DOHH2 (cell line): Measurements from ENCODE around the gene EZH1.

Experiments
- H3F3A ChIP-seq: fragments of 200-600 bp; sonication (generic), shearing (Covaris generic); 2 replicates; pipeline ENCODE4 v1.6.0; 2016; ENCODE audit warnings: antibody characterized with exemption, mild to moderate bottlenecking; ENCODE audit not compliant: control insufficient read depth, insufficient read depth
- H3K27ac ChIP-seq: fragments of 200-600 bp; sonication (generic); 2 replicates; pipeline ENCODE4 v1.5.1; 2014; ENCODE audit warnings: low read depth, mild to moderate bottlenecking, low read length, moderate library complexity
- H3K27me3 ChIP-seq: fragments of 200-600 bp; sonication (generic); 2 replicates; pipeline ENCODE4 v1.6.1; 2014; ENCODE audit warnings: mild to moderate bottlenecking, low read length, mixed read lengths; ENCODE audit not compliant: control insufficient read depth
- H3K36me3 ChIP-seq: fragments of 200-600 bp; sonication (generic); 2 replicates; pipeline ENCODE4 v1.6.1; 2014; ENCODE audit warnings: mild to moderate bottlenecking, low read length, moderate library complexity, mixed read lengths; ENCODE audit not compliant: control insufficient read depth
- H3K4me1 ChIP-seq: fragments of 200-600 bp; sonication (generic); 2 replicates; pipeline ENCODE4 v1.6.1; 2014; ENCODE audit warnings: mild to moderate bottlenecking, low read length, mixed read lengths; ENCODE audit not compliant: control insufficient read depth
- H3K4me2 ChIP-seq: fragments of 200-600 bp; sonication (generic); 2 replicates; pipeline ENCODE4 v1.6.0; 2014; ENCODE audit warnings: mild to moderate bottlenecking, low read length, moderate library complexity
- H3K4me3 ChIP-seq: fragments of 200-600 bp; sonication (generic); 2 replicates; pipeline ENCODE4 v1.5.1; 2014; ENCODE audit warnings: mild to moderate bottlenecking, low read length, mixed read lengths
- H3K79me2 ChIP-seq: fragments of 200-600 bp; sonication (generic); 2 replicates; pipeline ENCODE4 v1.6.1; 2014; ENCODE audit warnings: mild to moderate bottlenecking, low read length, mixed read lengths; ENCODE audit not compliant: control insufficient read depth
- H3K9me2 ChIP-seq: fragments of 200-600 bp; sonication (generic); replicated peaks from 2 replicates; pipeline ENCODE4 v1.6.1; 2014; ENCODE audit warnings: mild to moderate bottlenecking, low read length, mixed read lengths; ENCODE audit not compliant: control insufficient read depth
- H3K9me3 ChIP-seq: fragments of 200-600 bp; sonication (generic); 2 replicates; pipeline ENCODE4 v1.6.1; 2014; ENCODE audit warnings: antibody characterized with exemption, low read length, mixed read lengths; ENCODE audit not compliant: control insufficient read depth, insufficient read depth
- H4K20me1 ChIP-seq: fragments of 200-600 bp; sonication (generic); 2 replicates; pipeline ENCODE4 v1.6.0; 2014; ENCODE audit warnings: low read depth, mild to moderate bottlenecking, antibody characterized with exemption, low read length, moderate library complexity; ENCODE audit not compliant: control insufficient read depth, insufficient read depth
- CTCF ChIP-seq: fragments of 200-600 bp; sonication (generic); IDR thresholded peaks from one replicate; pipeline ENCODE4 v1.5.1; 2014; ENCODE audit warnings: antibody characterized with exemption, mild to moderate bottlenecking, low read depth, low read length; ENCODE audit not compliant: poor library complexity, severe bottlenecking
- EZH2phosphoT487 ChIP-seq: fragments of 200-600 bp; sonication (generic); IDR thresholded peaks from 2 replicates; pipeline ENCODE4 v1.6.1; 2017; ENCODE audit warnings: borderline replicate concordance, mild to moderate bottlenecking, antibody characterized with exemption, low read length, moderate library complexity, mixed read lengths

EZH1 gene

GRCh38 chr17:42781639-42782165 is 36.9 kb upstream of the EZH1 start:
- no peaks in the 10 kb centered on the region for H3K9me3 ChIP-seq
- H3K4me3 ChIP-seq = no peak overlapping the region
- H3K79me2 ChIP-seq = no peaks in the 10 kb centered on the region

GRCh38 chr17:42780851-42781638 is 36.2 kb upstream of the EZH1 start:
- no peaks in the 10 kb centered on the region for H3K9me2 ChIP-seq
- TF ChIP-seq EZH2phosphoT487 = no peak
- TF ChIP-seq CTCF = no peak
- no peaks in the 10 kb centered on the region for H3K9me3 ChIP-seq
- H3K4me2 ChIP-seq = no peak overlapping the region
- H3K79me2 ChIP-seq = no peaks in the 10 kb centered on the region
- peaks cover 42% of the 10 kb centered on the region for H3K27me3 ChIP-seq
- no peaks in the 10 kb centered on the region for H3K4me1 ChIP-seq
- H4K20me1 ChIP-seq = no peaks in the 10 kb centered on the region
- no peak overlapping the region for H3K27ac ChIP-seq
- no peaks in the 10 kb centered on the region; the same call in 1 of the 2 replicates for H3F3A ChIP-seq
- peaks cover 24% of the 10 kb centered on the region for H3K36me3 ChIP-seq
- H3K4me3 ChIP-seq = no peak overlapping the region

More at GRCh38 chr17:42781639-42782165, 36.9 kb upstream of the EZH1 start:
- peaks cover 45% of the 10 kb centered on the region for H3K27me3 ChIP-seq
- TF ChIP-seq EZH2phosphoT487 (no peak), CTCF (no peak)
- H3K9me2 ChIP-seq = no peaks in the 10 kb centered on the region
- H3F3A ChIP-seq = no peaks in the 10 kb centered on the region; the same call in 1 of the 2 replicates
- H3K4me2 ChIP-seq = no peak overlapping the region
- no peaks in the 10 kb centered on the region for H3K4me1 ChIP-seq
- H4K20me1 ChIP-seq = no peaks in the 10 kb centered on the region
- no peak overlapping the region for H3K27ac ChIP-seq
- H3K36me3 ChIP-seq = peaks cover 20% of the 10 kb centered on the region

- no peaks in the 10 kb centered on the region; the same call in 1 of the 2 replicates for H3F3A ChIP-seq
- H4K20me1 ChIP-seq = no peaks in the 10 kb centered on the region
- H3K4me1 ChIP-seq = no peaks in the 10 kb centered on the region
- H3K4me2 ChIP-seq = no peak within 1 kb of the TSS
- no peak for TF ChIP-seq EZH2phosphoT487
- no peak for TF ChIP-seq CTCF
- H3K36me3 ChIP-seq = peaks cover 33% of the 10 kb centered on the region
- H3K27ac ChIP-seq = no peak within 1 kb of the TSS
- no peaks in the 10 kb centered on the region for H3K9me2 ChIP-seq
- H3K79me2 ChIP-seq = no peaks in the 10 kb centered on the region
- H3K9me3 ChIP-seq = no peaks in the 10 kb centered on the region
- H3K27me3 ChIP-seq = peaks cover 38% of the 10 kb centered on the region
- H3K4me3 ChIP-seq = no peak within 1 kb of the TSS
These were observed 35.4 kb upstream of the EZH1 start, which contains the start of gene WNK4 for GRCh38 chr17:42779936-42780850. TSS of gene WNK4 (plus strand) at chr17:42780610. CDS start at chr17:42780699, 89 bp downstream.
